Measurements from ENCODE around the gene NDUFAF3.

- TF ChIP-seq CTCF (IDR thresholded peaks at IDR 0.05 in 2 of 3, conservative IDR thresholded peaks at IDR 0.05 in 1 of 3; ENCODE audit: control insufficient read depth in 2 of 3, extremely low read depth in 1 of 3, insufficient read depth in 1 of 3, low read depth in 3 of 3, low read length in 3 of 3) (no peak), TCF12 (IDR thresholded peaks at IDR 0.05; ENCODE audit: low read depth, low read length) (no peak), KDM1A (IDR thresholded peaks at IDR 0.05; ENCODE audit: borderline replicate concordance) (no peak), EZH2 (IDR thresholded peaks at IDR 0.05; ENCODE audit: borderline replicate concordance, control insufficient read depth, low read depth, low read length) (no peak), SP1 (IDR thresholded peaks at IDR 0.05; ENCODE audit: low read depth, low read length) (no peak), IKZF1 (conservative IDR thresholded peaks at IDR 0.05) (no peak), CBX3 (IDR thresholded peaks at IDR 0.05; ENCODE audit: borderline replicate concordance, low read depth) (no peak)
Observed at GRCh38 chr3:49006408-49007067, 15.4 kb upstream of the NDUFAF3 start.

Data from GM12878 (cell line).